Activated naive CD8-positive, alpha-beta T cell (primary cell): ENCODE measurements around the gene ASTN1.

Source experiments
- H3K27ac Mint-ChIP-seq: one replicate; pipeline ENCODE4 v1.8.0; 2021; ENCODE audit warnings: mixed read lengths
- H3K27me3 Mint-ChIP-seq: one replicate; pipeline ENCODE4 v1.8.0; 2021; ENCODE audit warnings: mixed read lengths
- H3K36me3 Mint-ChIP-seq: one replicate; pipeline ENCODE4 v1.8.0; 2021; ENCODE audit warnings: mixed read lengths
- H3K4me1 Mint-ChIP-seq: one replicate; pipeline ENCODE4 v1.8.0; 2021; ENCODE audit warnings: low read depth, mixed read lengths
- H3K4me3 Mint-ChIP-seq: one replicate; pipeline ENCODE4 v1.8.0; 2021; ENCODE audit warnings: mild to moderate bottlenecking, mixed read lengths
- H3K9me3 Mint-ChIP-seq: one replicate; pipeline ENCODE4 v1.8.0; 2021; ENCODE audit warnings: low read depth, mixed read lengths

ASTN1 gene

DNA sequence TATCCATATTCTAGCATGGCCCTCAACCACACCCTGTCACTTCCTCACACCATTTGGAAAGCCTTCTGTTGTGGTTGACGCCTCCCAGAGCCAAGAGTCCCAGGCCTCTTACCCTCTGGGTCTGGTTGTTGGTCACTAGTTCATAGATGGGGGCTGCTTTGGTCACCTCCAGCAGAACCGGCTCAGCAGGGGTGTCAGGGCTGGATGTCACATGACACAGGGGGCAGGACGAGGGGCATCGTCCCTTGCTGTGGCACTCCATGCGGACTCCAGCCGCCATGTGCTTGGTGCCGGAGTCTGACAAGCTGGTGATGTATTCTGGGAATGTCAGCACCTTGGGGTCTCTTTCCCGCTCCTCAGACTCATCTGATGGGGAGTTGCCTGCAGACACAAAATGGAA, 270.1 kb downstream of the ASTN1 start:
- Mint-ChIP-seq H3K9me3 (no peaks in the 10 kb centered on the region), H3K27ac (no peak overlapping the region), H3K4me3 (no peak overlapping the region), H3K27me3 (peaks cover 11% of the 10 kb centered on the region), H3K4me1 (peaks cover 4% of the 10 kb centered on the region), H3K36me3 (no peaks in the 10 kb centered on the region)

- no peaks in the 10 kb centered on the region for H3K9me3 Mint-ChIP-seq
- peaks cover 11% of the 10 kb centered on the region for H3K27me3 Mint-ChIP-seq
- H3K4me3 Mint-ChIP-seq = no peak overlapping the region
- H3K4me1 Mint-ChIP-seq = peaks cover 4% of the 10 kb centered on the region
- H3K27ac Mint-ChIP-seq = no peak overlapping the region
- no peaks in the 10 kb centered on the region for H3K36me3 Mint-ChIP-seq
These were observed 270.7 kb downstream of the ASTN1 start for GRCh38 chr1:176893625-176894352.

DNA sequence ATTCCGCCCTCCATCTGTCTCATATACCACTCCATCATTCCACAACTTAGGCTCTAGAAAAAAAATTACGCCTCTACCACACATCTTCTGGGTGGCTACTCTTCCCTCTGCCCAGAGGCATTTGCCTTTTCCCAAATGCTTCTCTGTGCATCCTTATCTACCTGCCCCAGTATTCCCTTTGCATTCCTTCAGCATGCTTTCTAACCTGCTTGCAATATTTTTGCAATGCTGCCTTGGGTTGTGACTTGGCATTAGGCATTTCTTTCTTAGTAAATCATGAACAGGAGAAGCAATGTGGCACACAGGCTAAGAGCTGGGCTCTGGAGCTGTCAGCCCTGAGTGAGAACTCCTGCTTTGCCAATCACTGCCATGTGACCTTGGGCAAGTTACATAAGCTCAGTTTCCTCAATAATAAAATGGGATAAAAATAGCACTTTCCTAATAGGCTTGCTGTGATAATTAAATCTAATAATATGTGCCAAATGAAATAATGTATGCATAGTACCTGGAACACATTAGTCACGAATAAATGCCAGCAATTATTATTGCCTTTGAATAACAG, 276.0 kb downstream of the ASTN1 start:
- peaks cover 7% of the 10 kb centered on the region for H3K27me3 Mint-ChIP-seq
- no peaks in the 10 kb centered on the region for H3K9me3 Mint-ChIP-seq
- no peaks in the 10 kb centered on the region for H3K4me1 Mint-ChIP-seq
- no peak overlapping the region for H3K27ac Mint-ChIP-seq
- H3K36me3 Mint-ChIP-seq = no peaks in the 10 kb centered on the region
- H3K4me3 Mint-ChIP-seq = no peak overlapping the region

GRCh38 chr1:176885751-176886150, 278.8 kb downstream of the ASTN1 start:
- peaks cover 6% of the 10 kb centered on the region for H3K27me3 Mint-ChIP-seq
- no peaks in the 10 kb centered on the region for H3K9me3 Mint-ChIP-seq
- H3K4me3 Mint-ChIP-seq = no peak overlapping the region
- no peaks in the 10 kb centered on the region for H3K4me1 Mint-ChIP-seq
- H3K36me3 Mint-ChIP-seq = no peaks in the 10 kb centered on the region
- H3K27ac Mint-ChIP-seq = no peak overlapping the region

DNA sequence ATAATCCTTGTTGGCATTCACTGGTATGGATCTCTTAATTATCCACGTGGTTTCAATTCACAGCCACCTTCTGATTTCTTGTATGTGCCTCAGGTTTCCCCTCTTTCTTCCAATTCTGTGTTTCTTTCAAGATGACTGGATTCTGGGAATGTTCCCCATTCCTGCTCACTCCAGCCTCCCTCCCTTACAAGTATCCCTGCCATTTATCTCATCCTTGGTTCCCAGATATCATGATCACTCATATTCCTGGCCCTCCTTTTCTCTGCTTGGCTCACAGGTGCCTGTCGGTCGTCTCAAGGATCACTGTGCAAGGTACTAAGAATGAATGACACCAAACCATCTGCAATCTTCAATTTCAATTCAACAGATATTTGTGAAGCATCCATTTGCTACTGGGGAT, 279.2 kb downstream of the ASTN1 start:
- no peak overlapping the region for H3K4me3 Mint-ChIP-seq
- peaks cover 6% of the 10 kb centered on the region for H3K27me3 Mint-ChIP-seq
- no peak overlapping the region for H3K27ac Mint-ChIP-seq
- no peaks in the 10 kb centered on the region for H3K9me3 Mint-ChIP-seq
- no peaks in the 10 kb centered on the region for H3K4me1 Mint-ChIP-seq
- H3K36me3 Mint-ChIP-seq = no peaks in the 10 kb centered on the region

DNA sequence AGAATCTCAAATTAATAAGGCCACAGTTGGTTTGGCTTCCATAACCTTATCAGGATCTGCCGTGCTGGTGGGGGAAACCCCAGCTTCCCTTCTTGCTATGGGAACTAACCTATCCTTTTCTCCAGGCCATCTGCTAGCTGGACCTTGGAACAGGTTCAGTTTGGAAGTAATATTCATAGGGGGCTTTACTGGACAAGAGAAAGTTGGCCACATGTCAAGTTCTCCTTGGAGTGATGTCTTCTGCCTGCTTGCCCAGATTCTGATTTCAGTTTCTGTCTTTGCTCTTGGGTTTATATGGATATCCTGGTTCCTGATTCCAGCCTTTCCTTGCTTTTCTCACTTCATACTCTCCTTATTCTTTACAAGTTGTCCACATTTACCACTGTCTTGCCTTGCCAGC, 279.6 kb downstream of the ASTN1 start:
- H3K27ac Mint-ChIP-seq = no peak overlapping the region
- H3K4me1 Mint-ChIP-seq = no peaks in the 10 kb centered on the region
- no peaks in the 10 kb centered on the region for H3K9me3 Mint-ChIP-seq
- no peaks in the 10 kb centered on the region for H3K36me3 Mint-ChIP-seq
- H3K4me3 Mint-ChIP-seq = no peak overlapping the region
- H3K27me3 Mint-ChIP-seq = peaks cover 6% of the 10 kb centered on the region

DNA sequence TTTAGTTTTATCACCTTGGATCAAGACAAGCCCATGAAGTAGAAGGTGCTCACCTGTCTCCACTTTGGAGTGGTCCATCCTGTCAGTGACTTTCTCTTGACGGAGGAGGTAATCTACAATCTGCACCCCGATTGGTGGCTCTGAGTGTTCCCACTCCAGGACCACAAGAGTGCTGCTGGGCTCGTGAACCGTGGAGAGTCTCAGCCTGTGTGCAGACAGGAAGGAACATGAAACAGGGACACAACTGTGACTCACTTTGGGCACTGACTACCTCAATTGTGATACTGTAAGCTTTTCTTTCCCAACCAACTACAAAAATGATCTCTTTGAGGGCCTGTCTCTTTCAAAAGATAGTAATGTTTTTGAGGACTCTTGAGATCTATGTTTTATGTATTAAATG, 280.2 kb downstream of the ASTN1 start:
- H3K4me3 Mint-ChIP-seq = no peak overlapping the region

GRCh38 chr1:176880955-176881595, 283.4 kb downstream of the ASTN1 start:
- H3K4me3 Mint-ChIP-seq = no peak overlapping the region
- no peaks in the 10 kb centered on the region for H3K36me3 Mint-ChIP-seq
- H3K4me1 Mint-ChIP-seq = no peaks in the 10 kb centered on the region
- H3K27ac Mint-ChIP-seq = no peak overlapping the region
- H3K27me3 Mint-ChIP-seq = no peaks in the 10 kb centered on the region
- no peaks in the 10 kb centered on the region for H3K9me3 Mint-ChIP-seq

More for the DNA sequence above, 280.2 kb downstream of the ASTN1 start:
- H3K36me3 Mint-ChIP-seq = no peaks in the 10 kb centered on the region
- no peaks in the 10 kb centered on the region for H3K4me1 Mint-ChIP-seq
- no peaks in the 10 kb centered on the region for H3K9me3 Mint-ChIP-seq
- H3K27ac Mint-ChIP-seq = no peak overlapping the region
- H3K27me3 Mint-ChIP-seq = peaks cover 3% of the 10 kb centered on the region

GRCh38 chr1:176879784-176880620, 284.5 kb downstream of the ASTN1 start:
- Mint-ChIP-seq H3K27ac (no peak overlapping the region), H3K36me3 (no peaks in the 10 kb centered on the region), H3K27me3 (no peaks in the 10 kb centered on the region), H3K4me1 (no peaks in the 10 kb centered on the region), H3K4me3 (no peak overlapping the region), H3K9me3 (no peaks in the 10 kb centered on the region)

GRCh38 chr1:176878750-176879536, 285.6 kb downstream of the ASTN1 start:
- Mint-ChIP-seq H3K4me1 (no peaks in the 10 kb centered on the region), H3K27ac (no peak overlapping the region), H3K36me3 (no peaks in the 10 kb centered on the region), H3K4me3 (no peak overlapping the region), H3K27me3 (no peaks in the 10 kb centered on the region), H3K9me3 (no peaks in the 10 kb centered on the region)

GRCh38 chr1:176877557-176877956, 287.0 kb downstream of the ASTN1 start:
- no peak overlapping the region for H3K27ac Mint-ChIP-seq
- H3K9me3 Mint-ChIP-seq = no peaks in the 10 kb centered on the region
- H3K4me3 Mint-ChIP-seq = no peak overlapping the region
- H3K4me1 Mint-ChIP-seq = no peaks in the 10 kb centered on the region
- H3K27me3 Mint-ChIP-seq = no peaks in the 10 kb centered on the region
- no peaks in the 10 kb centered on the region for H3K36me3 Mint-ChIP-seq

DNA sequence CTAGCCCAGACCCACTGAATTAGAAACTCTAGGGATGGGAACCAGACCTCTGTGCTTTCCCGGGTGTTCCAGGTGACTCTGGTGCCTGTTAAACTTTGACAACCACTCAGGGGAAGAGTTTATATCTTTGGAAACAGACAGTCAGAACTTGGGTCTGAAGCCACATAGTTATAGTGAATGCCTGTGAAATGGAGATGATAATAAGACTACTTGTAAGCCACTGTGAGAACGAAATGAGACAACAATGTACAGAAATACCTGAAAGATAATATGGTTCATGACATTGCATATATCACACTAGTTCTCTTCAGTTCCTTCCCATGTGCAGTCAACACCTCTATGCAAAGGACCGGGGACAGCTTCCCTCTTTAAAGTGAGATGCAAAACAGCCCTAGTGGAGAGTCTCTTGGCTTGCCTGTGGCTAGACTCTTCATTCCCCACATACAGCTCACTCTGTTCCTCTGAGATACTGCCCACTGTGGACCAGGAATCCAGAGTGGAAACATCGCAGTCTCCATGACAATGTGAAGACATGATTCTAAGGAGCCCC, 287.5 kb downstream of the ASTN1 start:
- Mint-ChIP-seq H3K4me1 (no peaks in the 10 kb centered on the region), H3K36me3 (no peaks in the 10 kb centered on the region), H3K27ac (no peak overlapping the region), H3K4me3 (no peak overlapping the region), H3K9me3 (no peaks in the 10 kb centered on the region), H3K27me3 (no peaks in the 10 kb centered on the region)

DNA sequence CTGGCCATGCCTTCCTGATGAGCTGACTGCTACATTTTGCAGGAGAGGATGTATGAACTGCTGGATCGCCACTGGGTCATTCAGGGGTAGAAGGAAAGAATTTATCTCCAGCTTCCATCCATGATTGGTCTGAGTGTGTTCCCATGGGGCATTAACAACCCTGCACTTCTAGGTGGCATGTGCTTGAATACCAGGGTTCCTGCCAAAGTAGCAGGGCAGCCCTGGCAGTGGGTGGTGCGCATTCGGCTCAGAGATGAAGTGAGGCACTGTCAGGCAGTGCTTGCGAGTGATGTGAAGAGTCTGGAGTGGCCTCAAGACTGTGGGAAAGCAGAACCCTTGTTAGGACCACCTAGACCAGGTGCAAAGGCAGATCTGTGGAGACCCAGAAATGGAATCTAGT, 294.9 kb downstream of the ASTN1 start:
- Mint-ChIP-seq H3K4me1 (no peaks in the 10 kb centered on the region), H3K9me3 (no peaks in the 10 kb centered on the region), H3K4me3 (no peak overlapping the region), H3K36me3 (no peaks in the 10 kb centered on the region), H3K27me3 (no peaks in the 10 kb centered on the region), H3K27ac (no peak overlapping the region)

- H3K9me3 Mint-ChIP-seq = peaks cover 5% of the 10 kb centered on the region
- H3K4me1 Mint-ChIP-seq = no peaks in the 10 kb centered on the region
- H3K4me3 Mint-ChIP-seq = no peak overlapping the region
- no peaks in the 10 kb centered on the region for H3K36me3 Mint-ChIP-seq
- no peaks in the 10 kb centered on the region for H3K27me3 Mint-ChIP-seq
- no peak overlapping the region for H3K27ac Mint-ChIP-seq
These were observed 298.3 kb downstream of the ASTN1 start for GRCh38 chr1:176866011-176866714.
